A673 (cell line): Measurements from ENCODE around the gene ADARB2. TPM values are rescaled to one million over a fixed set of nuclear protein-coding genes. Genes with fewer than 3 reads are reported as not detected.

Experiments
- BruUV-seq: library from RNA; stranded (reverse); fragments of 400-500 nt; replicated peaks from 2 replicates; lab custom pipeline; 2021; lab: Mats Ljungman, UMichigan
- CTCF ChIA-PET: fragments of 300-600 bp; sonication (Branson Sonifier 250); formaldehyde crosslinking; loops from one replicate; lab custom pipeline; 2022; ENCODE audit warnings: antibody characterized with exemption; lab: Charles Lee
- POLR2A ChIA-PET: fragments of 300-600 bp; sonication (Branson Sonifier 250); formaldehyde crosslinking; loops from one replicate; lab custom pipeline; 2022; ENCODE audit warnings: antibody characterized with exemption; ENCODE audit not compliant: low non-redundant PET; lab: Charles Lee
- DNase-seq: peaks from one replicate; pipeline ENCODE4 v3.0.0-alpha.2; 2015; ENCODE audit warnings: low spot score
- H3K27ac ChIP-seq: fragments of 200-600 bp; sonication (generic); 2 replicates; pipeline ENCODE4 v1.5.1; 2016; ENCODE audit warnings: mixed run types, low read depth, mild to moderate bottlenecking, mixed read lengths, antibody characterized with exemption, low read length; ENCODE audit not compliant: poor library complexity, severe bottlenecking
- H3K27me3 ChIP-seq: fragments of 200-600 bp; sonication (generic); replicated peaks from 2 replicates; pipeline ENCODE4 v1.6.1; 2017; ENCODE audit warnings: mixed run types, low read depth, mild to moderate bottlenecking, mixed read lengths, antibody characterized with exemption, low read length; ENCODE audit not compliant: insufficient read depth, poor library complexity
- H3K36me3 ChIP-seq: fragments of 200-600 bp; sonication (generic); 2 replicates; pipeline ENCODE4 v1.6.1; 2016; ENCODE audit warnings: mixed run types, mild to moderate bottlenecking, mixed read lengths, antibody characterized with exemption, low read length; ENCODE audit not compliant: insufficient read depth, poor library complexity, severe bottlenecking
- H3K4me1 ChIP-seq: fragments of 200-600 bp; sonication (generic); 2 replicates; pipeline ENCODE4 v1.6.1; 2017; ENCODE audit warnings: mixed run types, mild to moderate bottlenecking, mixed read lengths, antibody characterized with exemption, low read length; ENCODE audit not compliant: insufficient read depth, poor library complexity, severe bottlenecking
- H3K4me3 ChIP-seq: fragments of 200-600 bp; sonication (generic); 2 replicates; pipeline ENCODE4 v1.5.1; 2016; ENCODE audit warnings: low read depth, mixed run types, mild to moderate bottlenecking, mixed read lengths, low read length; ENCODE audit not compliant: poor library complexity, severe bottlenecking
- H3K9me3 ChIP-seq: fragments of 200-600 bp; sonication (generic); 2 replicates; pipeline ENCODE4 v1.6.1; 2016; ENCODE audit warnings: mixed run types, low read depth, mild to moderate bottlenecking, mixed read lengths, antibody characterized with exemption, low read length; ENCODE audit not compliant: poor library complexity, severe bottlenecking
- CTCF ChIP-seq: fragments of 300-800, 200-600 bp; sonication (generic); conservative IDR thresholded peaks from 2 replicates; pipeline ENCODE4 v1.5.1; 2017; ENCODE audit warnings: low read depth, mild to moderate bottlenecking, antibody characterized with exemption, low read length, moderate library complexity, mixed read lengths
- EZH2 ChIP-seq: fragments of 200-600 bp; sonication (generic); IDR thresholded peaks from 2 replicates; pipeline ENCODE4 v1.6.1; 2017; ENCODE audit warnings: borderline replicate concordance, low read depth, mild to moderate bottlenecking, mixed read lengths, antibody characterized with exemption, low read length; ENCODE audit not compliant: poor library complexity, severe bottlenecking
- intact Hi-C: fragments of 100-400 bp; cut with micrococcal nuclease; formaldehyde crosslinking; loops from one replicate; pipeline ENCODE4 v1.10.0; 2022; ENCODE audit not compliant: unreplicated experiment
- total RNA-seq: library from RNA; stranded (reverse); gene quantifications from 2 replicates; pipeline ENCODE4 v1.2.3, GENCODE V29; 2021

Gene ADARB2
- total RNA-seq, 1 experiment from 2014 or later: not detected

GRCh38 chr10:1556496-1556895 is 180.8 kb downstream of the ADARB2 start:
- ChIA-PET CTCF (no interaction called here), POLR2A (no interaction called here)
- BruUV-seq: no TSS peak

GRCh38 chr10:1553951-1554350 is 183.4 kb downstream of the ADARB2 start:
- ChIA-PET POLR2A (no interaction called here), CTCF (no interaction called here)
- intact Hi-C loops: no loop called here
- H3K27ac ChIP-seq: no peak overlapping the region
- BruUV-seq: no TSS peak
- peaks cover 85% of the 10 kb centered on the region for H3K27me3 ChIP-seq
- no peak for DNase-seq
- no peak overlapping the region for H3K4me3 ChIP-seq
- no peaks in the 10 kb centered on the region for H3K4me1 ChIP-seq
- TF ChIP-seq CTCF (no peak), EZH2 (no peak)
- no peaks in the 10 kb centered on the region for H3K36me3 ChIP-seq
- no peaks in the 10 kb centered on the region for H3K9me3 ChIP-seq

More at GRCh38 chr10:1556496-1556895, 180.8 kb downstream of the ADARB2 start:
- H3K27ac ChIP-seq: no peak overlapping the region
- H3K27me3 ChIP-seq: peaks cover 86% of the 10 kb centered on the region
- H3K9me3 ChIP-seq: no peaks in the 10 kb centered on the region
- H3K36me3 ChIP-seq: no peaks in the 10 kb centered on the region
- no peak overlapping the region for H3K4me3 ChIP-seq
- H3K4me1 ChIP-seq: no peaks in the 10 kb centered on the region
- TF ChIP-seq EZH2 (no peak), CTCF (no peak)
- no peak for DNase-seq
- intact Hi-C loops: no loop called here

- Histone ChIP-seq H3K9me3 (no peaks in the 10 kb centered on the region), H3K4me1 (no peaks in the 10 kb centered on the region), H3K27me3 (peaks cover 88% of the 10 kb centered on the region), H3K27ac (no peak overlapping the region), H3K4me3 (no peak overlapping the region), H3K36me3 (no peaks in the 10 kb centered on the region)
- ChIA-PET CTCF (no interaction called here), POLR2A (no interaction called here)
- no TSS peak for BruUV-seq
- TF ChIP-seq CTCF (no peak), EZH2 (no peak)
- DNase-seq: no peak
- intact Hi-C loops: no loop called here
Measured at GRCh38 chr10:1552881-1553670, 184.2 kb downstream of the ADARB2 start.
